UCSD-AML1 (cell line): Measurements from ENCODE around the gene NRDE2.
A peak's percentile ranks its signal among the peaks of the same experiment; 100 is the strongest.

Experiments
- DNase-seq: peaks from one replicate; lab custom pipeline; 2025; ENCODE audit not compliant: unreplicated experiment; lab: John Stamatoyannopoulos, UW

The NRDE2 gene

GRCh38 chr14:90331497-90332270, at the start of gene NRDE2:
Gene NRDE2, minus strand, starts transcription at chr14:90331941. Its CDS starts 37 bp downstream, at chr14:90331904.
- peak; percentile 100 for DNase-seq

DNA sequence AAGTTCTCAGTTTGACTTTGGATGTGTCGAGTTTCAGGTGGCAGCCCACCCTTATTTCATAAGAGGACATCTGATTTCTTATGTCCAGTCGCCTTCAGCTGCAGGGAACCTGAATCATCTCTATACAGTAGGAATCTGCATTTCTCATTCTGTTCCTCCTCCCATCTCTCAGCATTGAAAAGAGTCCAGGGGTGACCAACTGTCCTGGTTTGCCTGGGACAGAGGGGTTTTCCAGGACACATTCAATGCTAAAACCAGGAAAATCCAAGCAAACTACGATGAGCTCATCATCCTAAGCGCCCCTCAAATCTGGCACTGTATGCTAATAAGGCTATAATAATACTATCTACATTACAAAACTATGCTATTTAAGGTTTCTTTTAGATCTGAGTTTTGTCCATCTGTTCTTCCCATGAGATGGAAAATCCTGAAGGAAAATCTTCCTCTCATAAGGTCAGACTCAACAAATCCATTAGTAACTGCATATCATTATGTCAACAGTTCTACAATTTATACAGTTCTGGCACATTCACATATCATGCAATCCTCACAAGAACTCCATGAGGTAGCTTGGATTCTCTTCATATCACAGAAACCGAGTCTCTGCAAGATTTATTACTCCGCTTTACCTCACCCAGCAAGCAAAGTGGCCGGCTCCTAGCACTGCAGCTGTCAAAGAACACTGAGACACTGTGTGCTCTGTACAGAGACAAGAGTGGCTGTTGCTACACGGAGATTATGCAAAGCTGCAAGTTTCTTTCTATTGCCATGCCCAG, 49.5 kb upstream of the NRDE2 start:
- no peak for DNase-seq

DNA sequence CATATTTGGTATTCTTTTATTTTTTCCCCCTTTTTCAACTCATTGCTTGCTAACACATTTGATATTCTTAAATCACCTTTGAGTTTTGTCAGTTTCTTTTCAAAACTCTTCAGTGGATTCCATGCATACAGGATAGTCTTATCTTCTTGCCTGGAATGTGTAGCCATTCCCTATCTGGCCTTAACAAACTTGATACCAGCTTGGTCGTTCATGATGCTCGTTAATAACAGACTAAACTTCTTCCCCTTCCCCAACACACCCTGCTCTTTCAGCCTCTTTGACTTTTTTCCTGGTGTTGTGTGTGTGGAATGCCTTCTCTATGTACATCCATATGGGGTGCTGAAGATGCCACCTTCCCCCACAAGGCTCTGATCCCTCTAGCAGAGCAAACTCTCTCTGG, 47.4 kb upstream of the NRDE2 start:
- no peak for DNase-seq

GRCh38 chr14:90378249-90378648, 46.5 kb upstream of the NRDE2 start:
- DNase-seq: no peak

GRCh38 chr14:90375934-90376333, 44.2 kb upstream of the NRDE2 start:
- no peak for DNase-seq

DNA sequence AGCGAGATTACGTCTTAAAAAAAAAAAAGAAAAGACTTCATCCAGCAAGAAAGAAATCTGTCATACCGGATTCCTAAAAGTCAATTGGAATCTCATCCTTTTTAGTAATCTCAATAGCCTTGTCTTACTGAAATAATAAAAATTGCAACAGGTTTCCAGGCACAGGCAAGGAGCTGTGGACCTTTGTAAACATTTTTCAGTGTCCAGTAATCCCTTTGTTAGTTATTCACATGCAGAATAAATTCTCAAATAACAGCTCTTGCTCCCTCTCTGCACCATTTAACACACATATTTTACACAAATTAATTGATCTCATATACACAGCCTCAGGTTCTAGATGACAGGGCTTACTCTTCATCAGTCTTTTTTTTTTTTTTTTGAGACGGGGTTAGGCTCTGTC, 43.1 kb upstream of the NRDE2 start:
- DNase-seq: no peak

- no peak for DNase-seq
These were observed 42.1 kb upstream of the NRDE2 start for GRCh38 chr14:90373887-90374286.

GRCh38 chr14:90368946-90369721, 37.4 kb upstream of the NRDE2 start:
- DNase-seq: no peak

DNA sequence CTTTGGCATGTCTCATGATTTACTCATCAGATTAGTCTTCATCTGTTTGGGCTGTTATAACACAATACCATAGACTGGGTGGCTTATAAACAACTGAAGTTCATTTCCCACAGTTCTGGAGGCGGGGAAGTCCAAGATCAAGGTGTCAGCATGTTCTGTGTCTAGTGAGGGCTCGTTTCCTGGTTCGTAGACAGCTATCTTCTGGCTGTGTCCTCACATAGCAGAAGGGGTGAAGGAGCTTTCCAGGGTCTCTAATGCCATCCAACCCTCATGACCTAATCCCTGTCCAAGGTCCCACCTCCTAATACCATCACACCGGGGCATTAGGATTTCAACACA, 30.8 kb upstream of the NRDE2 start:
- DNase-seq: no peak

DNA sequence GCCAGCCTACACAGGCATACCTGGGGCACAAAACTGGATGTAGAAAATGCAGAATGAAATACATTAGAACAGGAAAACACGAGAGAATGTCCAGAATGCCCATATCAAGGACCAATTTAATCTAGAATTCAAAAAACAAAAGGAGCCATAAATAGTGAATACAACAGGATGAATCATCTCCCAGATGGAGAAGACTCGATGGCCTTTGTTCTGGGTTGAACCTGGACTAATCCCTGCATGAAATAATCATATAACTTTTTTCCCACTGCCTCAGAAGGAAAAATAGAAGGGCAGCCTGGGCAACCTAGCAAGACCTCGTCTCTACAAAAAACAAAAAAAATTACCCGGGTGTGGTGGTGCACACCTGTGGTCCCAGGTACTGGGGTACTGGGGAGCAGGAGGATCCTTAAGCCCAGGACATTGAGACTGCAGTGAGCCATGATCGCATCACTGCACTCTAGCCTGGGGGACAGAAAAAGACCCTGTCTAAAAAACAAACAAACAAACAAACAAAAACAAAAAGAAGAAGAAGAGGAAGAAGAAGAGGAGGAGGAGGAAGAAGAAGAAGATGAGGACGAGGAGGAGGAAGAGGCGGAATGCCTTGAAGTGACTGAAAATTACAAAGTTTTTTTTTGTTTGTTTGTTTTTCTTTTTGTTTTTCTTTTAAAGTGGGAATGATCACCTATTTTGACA, 30.3 kb upstream of the NRDE2 start:
- DNase-seq: no peak

- no peak for DNase-seq
These were observed 26.6 kb upstream of the NRDE2 start for GRCh38 chr14:90358359-90358758.

DNA sequence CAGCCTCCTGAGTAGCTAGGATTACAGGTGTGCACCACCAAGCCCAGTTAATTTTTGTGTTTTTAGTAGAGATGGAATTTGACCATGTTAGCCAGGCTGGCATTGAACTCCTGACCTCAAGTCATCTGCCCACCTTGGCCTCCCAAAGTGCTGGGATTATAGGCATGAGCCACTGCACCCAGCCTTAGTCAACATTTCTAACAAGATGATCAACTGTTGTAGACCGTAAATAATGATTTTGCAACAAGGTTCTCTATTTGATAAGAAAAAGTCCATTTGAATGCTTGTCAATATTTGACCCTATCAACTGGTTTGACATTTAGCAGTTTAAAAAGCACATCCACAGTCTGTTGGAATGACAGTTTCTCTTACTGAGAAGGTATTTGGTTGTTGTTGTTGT, 25.2 kb upstream of the NRDE2 start:
- DNase-seq: no peak

DNA sequence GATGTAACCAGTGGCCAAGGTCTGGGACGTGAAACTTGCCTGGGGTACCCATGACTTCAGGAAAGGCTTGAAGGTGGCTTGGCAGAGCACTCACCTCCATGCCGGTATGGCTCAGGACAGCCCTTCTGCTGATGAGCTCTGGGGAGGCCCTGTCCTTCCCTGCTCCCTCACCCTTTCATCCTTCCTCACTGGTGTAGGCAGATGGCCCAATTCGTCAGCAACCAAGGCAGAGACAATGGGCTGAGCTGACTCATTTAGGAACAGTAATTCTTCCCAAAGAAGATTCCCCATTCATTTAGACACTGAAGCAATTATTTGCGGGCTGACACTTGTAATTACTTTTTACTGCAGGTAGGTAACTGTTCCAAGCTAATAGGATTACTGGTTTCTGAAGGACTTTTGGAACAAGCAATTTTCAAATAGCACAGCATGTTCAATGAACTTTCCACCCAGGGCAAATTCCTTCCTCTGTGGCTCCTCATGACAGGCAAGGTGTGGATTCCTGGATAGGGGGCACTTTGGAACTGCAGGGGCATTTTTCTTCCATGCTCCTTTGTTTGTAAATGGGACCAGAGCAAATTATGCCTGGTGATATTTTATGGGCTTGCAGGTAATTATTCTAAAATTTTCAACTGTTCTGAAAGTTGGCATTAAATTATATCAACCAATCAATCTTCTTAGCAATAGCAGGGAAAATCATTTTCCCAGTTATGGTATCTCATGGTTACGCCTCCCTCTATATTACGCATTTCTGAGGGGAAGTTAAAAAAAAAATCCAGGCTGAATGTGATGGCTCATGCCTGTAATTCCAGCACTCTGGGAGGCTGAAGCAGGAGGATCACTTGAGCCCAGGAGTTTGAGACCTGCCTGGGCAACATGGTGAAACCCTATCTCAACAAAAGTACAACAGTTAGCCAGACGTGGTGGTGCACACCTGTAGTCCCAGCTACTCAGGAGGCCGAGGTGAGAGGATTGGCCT, 24.1 kb upstream of the NRDE2 start:
- DNase-seq: no peak

- DNase-seq: no peak
These were observed 23.0 kb upstream of the NRDE2 start for GRCh38 chr14:90354551-90355298.

- DNase-seq: no peak
These were observed 18.0 kb upstream of the NRDE2 start for GRCh38 chr14:90349739-90350138.

DNA sequence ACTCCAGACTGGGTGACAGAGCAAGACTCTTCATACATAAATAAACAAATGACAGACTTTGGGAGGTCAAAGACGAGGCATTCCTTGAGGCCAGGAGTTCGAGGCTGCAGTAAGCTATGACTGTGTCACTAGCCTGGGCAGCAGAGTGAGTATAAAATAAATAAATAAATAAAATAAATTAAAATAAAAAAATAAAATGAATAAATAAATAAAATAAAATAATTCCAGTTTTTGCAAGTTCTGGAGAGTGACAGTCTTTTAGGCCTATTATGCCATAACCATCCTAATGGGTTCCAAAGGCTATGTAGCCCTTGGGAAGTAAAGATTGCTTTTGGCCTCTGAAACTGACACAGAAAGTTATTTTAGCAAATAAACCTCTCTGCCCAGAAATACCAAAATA, 16.5 kb upstream of the NRDE2 start:
- DNase-seq: no peak

DNA sequence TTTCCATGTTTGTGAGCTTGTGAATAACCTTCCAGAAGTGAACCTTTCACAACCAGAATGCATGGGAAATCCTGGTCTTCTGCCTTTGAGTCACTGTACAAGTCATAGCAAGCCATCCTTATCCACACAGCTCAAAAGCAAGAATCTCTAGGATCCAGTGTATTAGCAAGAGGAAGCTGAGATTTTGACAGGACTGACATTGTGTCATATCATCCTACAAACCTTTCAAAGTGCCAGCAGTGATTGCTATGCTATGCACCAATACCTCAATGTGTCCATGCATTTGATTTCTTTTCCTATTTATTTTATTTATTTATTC, 13.5 kb upstream of the NRDE2 start:
- DNase-seq: no peak

- no peak for DNase-seq
These were observed 12.8 kb upstream of the NRDE2 start for GRCh38 chr14:90344331-90345238.
